ENCODE results near the gene STX3. TPM values are rescaled to one million over a fixed set of nuclear protein-coding genes. Genes with fewer than 3 reads are reported as not detected.
"Not testable (repeated sequence)": the region's sequence is repeated elsewhere in the genome, so short reads cannot be mapped to it uniquely, and the experiment has no call there.

The STX3 gene
- total RNA-seq, 1 donor from 2014 or later: 11.1 TPM

- DNase-seq (ENCODE audit: low spot score): no peak
These were observed 32.6 kb downstream of the STX3 start for GRCh38 chr11:59787816-59788215.

- DNase-seq (ENCODE audit: low spot score): no peak
These were observed 36.5 kb downstream of the STX3 start for GRCh38 chr11:59791639-59792038.

- DNase-seq (ENCODE audit: low spot score): no peak
These were observed 37.3 kb downstream of the STX3 start for GRCh38 chr11:59792507-59792906.

GRCh38 chr11:59794417-59794816 is 39.2 kb downstream of the STX3 start:
- DNase-seq (ENCODE audit: low spot score): no peak

GRCh38 chr11:59800390-59801025 is 45.3 kb downstream of the STX3 start:
- no peak for DNase-seq (ENCODE audit: low spot score)

GRCh38 chr11:59801160-59801706 is 46.1 kb downstream of the STX3 start:
- DNase-seq (ENCODE audit: low spot score): no peak

GRCh38 chr11:59801981-59802638 is 46.9 kb downstream of the STX3 start:
- DNase-seq (ENCODE audit: low spot score): no peak

GRCh38 chr11:59802639-59803176 is 47.5 kb downstream of the STX3 start:
- DNase-seq (ENCODE audit: low spot score): peak; percentile 58

- DNase-seq (ENCODE audit: low spot score): no peak
These were observed 48.9 kb downstream of the STX3 start for GRCh38 chr11:59804061-59804460.

GRCh38 chr11:59807047-59807610 is 52.0 kb downstream of the STX3 start:
- no peak for DNase-seq (ENCODE audit: low spot score)

GRCh38 chr11:59810189-59810910 is 55.2 kb downstream of the STX3 start, which contains the start of gene MRPL16:
MRPL16 (minus strand) TSS chr11:59810778; CDS start chr11:59810658, 120 bp downstream.
- DNase-seq (ENCODE audit: low spot score): no peak

- peak; percentile 92 for DNase-seq (ENCODE audit: low spot score)
These were observed 55.7 kb downstream of the STX3 start for GRCh38 chr11:59810911-59811259.

- no peak for DNase-seq (ENCODE audit: low spot score)
These were observed 57.0 kb downstream of the STX3 start for GRCh38 chr11:59812220-59812619.

- DNase-seq (ENCODE audit: low spot score): no peak
These were observed 58.2 kb downstream of the STX3 start for GRCh38 chr11:59813364-59813763.

GRCh38 chr11:59814021-59814420 is 58.8 kb downstream of the STX3 start:
- DNase-seq (ENCODE audit: low spot score): no peak

- no peak for DNase-seq (ENCODE audit: low spot score)
These were observed 60.6 kb downstream of the STX3 start for GRCh38 chr11:59815754-59816153.

- not testable (repeated sequence) for DNase-seq (ENCODE audit: low spot score)
These were observed 61.3 kb downstream of the STX3 start for GRCh38 chr11:59816434-59816833.

GRCh38 chr11:59818572-59818971 is 63.4 kb downstream of the STX3 start:
- DNase-seq (ENCODE audit: low spot score): no peak

GRCh38 chr11:59822989-59823566 is 67.9 kb downstream of the STX3 start:
- DNase-seq (ENCODE audit: low spot score): peak; percentile 61

GRCh38 chr11:59829358-59829757 is 74.2 kb downstream of the STX3 start:
- no peak for DNase-seq (ENCODE audit: low spot score)

- DNase-seq (ENCODE audit: low spot score): no peak
These were observed 78.4 kb downstream of the STX3 start for GRCh38 chr11:59833602-59834001.

Measured in umbilical cord (tissue), 2 donors.